IMR-90 (cell line): ENCODE data around the gene RWDD1. TPM values are rescaled to one million over a fixed set of nuclear protein-coding genes. Genes with fewer than 3 reads are reported as not detected.

Experiments used
- ATAC-seq: fragments of 200-7000 bp; cut with Tn5 transposase; 2 replicates; pipeline ENCODE4 v1.9.1; 2020; ENCODE audit warnings: low read depth, mild to moderate bottlenecking, moderate library complexity
- BruUV-seq: library from RNA; stranded (reverse); fragments of 400-500 nt; replicated peaks from 2 replicates; lab custom pipeline; 2021; lab: Mats Ljungman, UMichigan
- CTCF ChIA-PET: fragments of 300-600 bp; formaldehyde crosslinking; extraction: SDS; loops from one replicate; lab custom pipeline; 2021; ENCODE audit warnings: antibody characterized with exemption; lab: Yijun Ruan, JAX
- POLR2A ChIA-PET: fragments of 300-600 bp; sonication (Branson Sonifier 250); formaldehyde crosslinking; loops from one replicate; lab custom pipeline; 2022; ENCODE audit warnings: antibody characterized with exemption; ENCODE audit not compliant: unreplicated experiment; lab: Charles Lee
- DNase-seq: peaks from one replicate; pipeline ENCODE4 v3.0.0; 2013
- H2AFZ ChIP-seq: replicated peaks from 2 replicates; pipeline ENCODE3; 2013; ENCODE audit warnings: low read length, mild to moderate bottlenecking; ENCODE audit not compliant: poor library complexity
- H2AK5ac ChIP-seq: 2 replicates; pipeline ENCODE4 v1.6.1; 2013; ENCODE audit warnings: low read depth, low read length, inconsistent platforms
- H2AK9ac ChIP-seq: replicated peaks from 2 replicates; pipeline ENCODE3; 2013; ENCODE audit warnings: mild to moderate bottlenecking, low read depth, low read length, moderate library complexity; ENCODE audit not compliant: poor library complexity
- H2BK120ac ChIP-seq: 2 replicates; pipeline ENCODE4 v1.6.1; 2013; ENCODE audit warnings: low read depth, low read length, inconsistent platforms
- H2BK15ac ChIP-seq: 3 replicates; pipeline ENCODE4 v1.6.1; 2013; ENCODE audit warnings: low read depth, low read length, inconsistent platforms
- H2BK20ac ChIP-seq: 2 replicates; pipeline ENCODE4 v1.6.1; 2013; ENCODE audit warnings: low read depth, mild to moderate bottlenecking, inconsistent platforms, low read length, moderate library complexity
- H2BK5ac ChIP-seq: 2 replicates; pipeline ENCODE4 v1.6.1; 2013; ENCODE audit warnings: mild to moderate bottlenecking, low read depth, low read length, inconsistent platforms; ENCODE audit not compliant: poor library complexity, severe bottlenecking
- H3K14ac ChIP-seq: replicated peaks from 2 replicates; pipeline ENCODE4 v1.6.1; 2013; ENCODE audit warnings: low read depth, low read length, inconsistent platforms
- H3K18ac ChIP-seq: 2 replicates; pipeline ENCODE4 v1.6.1; 2013; ENCODE audit warnings: low read depth, low read length, control low read depth
- H3K23ac ChIP-seq: 2 replicates; pipeline ENCODE4 v1.6.1; 2013; ENCODE audit warnings: low read depth, low read length, inconsistent platforms
- H3K27ac ChIP-seq: 2 replicates; pipeline ENCODE4 v1.5.1; 2013; ENCODE audit warnings: mild to moderate bottlenecking, control low read depth, low read length; ENCODE audit not compliant: insufficient read depth
- H3K27me3 ChIP-seq: 2 replicates; pipeline ENCODE4 v1.6.1; 2013; ENCODE audit warnings: low read length; ENCODE audit not compliant: control insufficient read depth, insufficient read depth
- H3K36me3 ChIP-seq: 2 replicates; pipeline ENCODE4 v1.6.1; 2013; ENCODE audit warnings: low read length, mixed read lengths; ENCODE audit not compliant: control insufficient read depth, insufficient read depth
- H3K4ac ChIP-seq: 2 replicates; pipeline ENCODE4 v1.6.1; 2013; ENCODE audit warnings: low read depth, low read length, inconsistent platforms
- H3K4me1 ChIP-seq: 2 replicates; pipeline ENCODE4 v1.6.1; 2013; ENCODE audit warnings: low read length, mixed read lengths; ENCODE audit not compliant: control insufficient read depth, insufficient read depth
- H3K4me2 ChIP-seq: 2 replicates; pipeline ENCODE4 v1.6.1; 2013; ENCODE audit warnings: low read depth, mild to moderate bottlenecking, control low read depth, low read length, moderate library complexity
- H3K4me3 ChIP-seq: 2 replicates; pipeline ENCODE4 v1.5.1; 2013; ENCODE audit warnings: low read depth, mild to moderate bottlenecking, control low read depth, low read length, moderate library complexity; ENCODE audit not compliant: insufficient read depth
- H3K56ac ChIP-seq: 2 replicates; pipeline ENCODE4 v1.6.1; 2013; ENCODE audit warnings: low read length, inconsistent platforms; ENCODE audit not compliant: insufficient read depth; ENCODE audit errors: extremely low read depth
- H3K79me1 ChIP-seq, 2 experiments: 2 replicates each; pipeline ENCODE4 v1.6.1; 2013; ENCODE audit warnings: low read length in 2 of 2, inconsistent platforms in 1 of 2, low read depth in 1 of 2
- H3K9ac ChIP-seq: 2 replicates; pipeline ENCODE4 v1.6.1; 2013; ENCODE audit warnings: low read depth, low read length, control low read depth
- H3K9me1 ChIP-seq: 2 replicates; pipeline ENCODE4 v1.6.1; 2013; ENCODE audit warnings: low read length, inconsistent platforms; ENCODE audit not compliant: insufficient read depth
- H3K9me3 ChIP-seq: 2 replicates; pipeline ENCODE4 v1.6.1; 2013; ENCODE audit warnings: low read length; ENCODE audit not compliant: control insufficient read depth, insufficient read depth
- H4K20me1 ChIP-seq: 2 replicates; pipeline ENCODE4 v1.6.1; 2013; ENCODE audit warnings: low read length, inconsistent platforms; ENCODE audit not compliant: insufficient read depth
- H4K5ac ChIP-seq: 2 replicates; pipeline ENCODE4 v1.6.1; 2013; ENCODE audit warnings: mild to moderate bottlenecking, low read depth, low read length, control low read depth
- H4K8ac ChIP-seq, 2 experiments: 2 replicates each; pipeline ENCODE4 v1.6.1; 2013; ENCODE audit warnings: low read depth in 2 of 2, low read length in 2 of 2, control low read depth in 1 of 2, inconsistent platforms in 1 of 2
- H4K91ac ChIP-seq: 2 replicates; pipeline ENCODE4 v1.6.1; 2013; ENCODE audit warnings: low read depth, low read length, inconsistent platforms; ENCODE audit not compliant: insufficient read depth
- BHLHE40 ChIP-seq: fragments of 150-350 bp; IDR thresholded peaks from 2 replicates; pipeline ENCODE4 v1.6.1; 2016; ENCODE audit warnings: mild to moderate bottlenecking, low read depth, low read length
- CHD1 ChIP-seq: IDR thresholded peaks from 2 replicates; pipeline ENCODE4 v1.6.1; 2012; ENCODE audit warnings: low read depth, low read length, improper control_type of control experiment
- CTCF ChIP-seq: conservative IDR thresholded peaks from 2 replicates; pipeline ENCODE4 v1.5.1; 2012; ENCODE audit warnings: mild to moderate bottlenecking, low read depth, low read length, improper control_type of control experiment
- ELK1 ChIP-seq: fragments of 150-350 bp; IDR thresholded peaks from 2 replicates; pipeline ENCODE4 v1.6.1; 2016; ENCODE audit warnings: low read depth, mild to moderate bottlenecking, low read length, moderate library complexity, borderline replicate concordance
- FOS ChIP-seq: fragments of 150-350 bp; IDR thresholded peaks from 2 replicates; pipeline ENCODE4 v1.6.1; 2016; ENCODE audit warnings: low read depth, low read length
- MAZ ChIP-seq: IDR thresholded peaks from 2 replicates; pipeline ENCODE4 v1.6.1; 2012; ENCODE audit warnings: low read depth, mild to moderate bottlenecking, low read length, improper control_type of control experiment, moderate library complexity, borderline replicate concordance
- MXI1 ChIP-seq: IDR thresholded peaks from 2 replicates; pipeline ENCODE4 v1.6.1; 2012; ENCODE audit warnings: low read depth, mild to moderate bottlenecking, low read length, moderate library complexity, borderline replicate concordance
- NFE2L2 ChIP-seq: fragments of 150-350 bp; IDR thresholded peaks from 2 replicates; pipeline ENCODE4 v1.6.1; 2016; ENCODE audit warnings: low read depth, mild to moderate bottlenecking, low read length
- RAD21 ChIP-seq: IDR thresholded peaks from 2 replicates; pipeline ENCODE4 v1.6.1; 2012; ENCODE audit warnings: low read length, improper control_type of control experiment
- RCOR1 ChIP-seq: IDR thresholded peaks from 2 replicates; pipeline ENCODE4 v1.6.1; 2012; ENCODE audit warnings: mild to moderate bottlenecking, low read length, improper control_type of control experiment; ENCODE audit not compliant: insufficient replicate concordance
- dilution Hi-C: fragments of 300-500 bp; cut with HindIII; formaldehyde crosslinking; loops from one replicate; pipeline ENCODE4 v1.14.3; 2018; ENCODE audit warnings: low sequenced_read_pairs; ENCODE audit not compliant: unreplicated experiment
- in situ Hi-C: fragments of 300-500 bp; cut with MboI; formaldehyde crosslinking; loops from 3 replicates; pipeline ENCODE4 v1.14.3; 2019; ENCODE audit warnings: low sequenced_read_pairs, inconsistent platforms, mixed read lengths
- intact Hi-C: fragments of 100-400 bp; cut with micrococcal nuclease; formaldehyde crosslinking; loops from 2 replicates; pipeline ENCODE4 v1.10.0; 2022
- polyA plus RNA-seq, 3 experiments: library from polyadenylated mRNA; depleted of rRNA; stranded (reverse); fragments of >200 nt; gene quantifications; 2 replicates each; pipeline ENCODE4 v1.2.3, GENCODE V29; 2012; ENCODE audit warnings: low replicate concordance in 1 of 3
- total RNA-seq: library from RNA; depleted of rRNA; stranded (reverse); fragments of >200 nt; gene quantifications from 2 replicates; pipeline ENCODE4 v1.2.3, GENCODE V29; 2012

The RWDD1 gene
- total and polyA plus RNA-seq, 2 of the 4 experiments (the other 2 are of a cell fraction): 23.6 to 92.8 TPM

- dilution Hi-C loops (no loop called here), intact Hi-C loops (no loop called here), in situ Hi-C loops (no loop called here)
- H3K4me3 ChIP-seq: no peak overlapping the region
- peaks cover 8 to 25% of the 10 kb centered on the region in 2 experiments for H3K79me1 ChIP-seq
- H2AK5ac ChIP-seq: no peak overlapping the region
- H4K8ac ChIP-seq: peak overlapping the region in 1 of 2 experiments; percentile 4; a peak in 1 of 4 replicates
- no peak overlapping the region for H3K9ac ChIP-seq
- peaks cover 3% of the 10 kb centered on the region; the same call in 1 of the 2 replicates for H4K20me1 ChIP-seq
- H2BK120ac ChIP-seq: no peak overlapping the region
- no peaks in the 10 kb centered on the region for H3K27me3 ChIP-seq
- H3K18ac ChIP-seq: no peak overlapping the region
- H3K23ac ChIP-seq: no peak overlapping the region
- H4K91ac ChIP-seq: no peak overlapping the region
- no peak overlapping the region for H3K56ac ChIP-seq
- H2BK15ac ChIP-seq: no peak overlapping the region
- H3K9me1 ChIP-seq: peaks cover 3% of the 10 kb centered on the region; the same call in 1 of the 2 replicates
- H4K5ac ChIP-seq: no peak overlapping the region
- DNase-seq: peak; percentile 80
- no peaks in the 10 kb centered on the region for H3K9me3 ChIP-seq
- no peak overlapping the region for H3K14ac ChIP-seq
- BruUV-seq: no TSS peak
- H3K4me2 ChIP-seq: no peak overlapping the region
- H2AFZ ChIP-seq: no peak overlapping the region
- no peaks in the 10 kb centered on the region for H3K36me3 ChIP-seq
- TF ChIP-seq ELK1 (no peak), FOS (no peak), RCOR1 (no peak), RAD21 (no peak), NFE2L2 (no peak), MAZ (no peak), CTCF (no peak), MXI1 (no peak), CHD1 (no peak), BHLHE40 (no peak)
- no peak overlapping the region for H3K4ac ChIP-seq
- H2AK9ac ChIP-seq: no peak overlapping the region
- H3K4me1 ChIP-seq: peaks cover 6% of the 10 kb centered on the region
- peak; percentile 3; the same call in 1 of the 2 replicates for ATAC-seq
- CTCF ChIA-PET: interaction anchor here (0.6 kb wide), 1 partner anchor 299 kb away, joined by 3 read pairs; no protein-coding TSS in a partner anchor
- POLR2A ChIA-PET: no interaction called here
- peak overlapping the region; percentile 55 for H2BK5ac ChIP-seq
- H2BK20ac ChIP-seq: no peak overlapping the region
- no peak overlapping the region for H3K27ac ChIP-seq
These were observed 3.2 kb upstream of the RWDD1 start for GRCh38 chr6:116568111-116568510.
